ENCODE measurements around the gene LRRC2.
"Not testable (repeated sequence)": the region's sequence is repeated elsewhere in the genome, so short reads cannot be mapped to it uniquely, and the experiment has no call there.

LRRC2 gene

GRCh38 chr3:46497556-46498265, 68.4 kb downstream of the LRRC2 start, which contains the start of gene RTP3:
RTP3 (plus strand) TSS chr3:46497976; CDS start chr3:46498063, 87 bp downstream.
- H3K9ac ChIP-seq (ENCODE audit: low read depth, low read length), result no peak within 1 kb of the TSS
- H3K9me3 ChIP-seq (ENCODE audit: control insufficient read depth, insufficient read depth, low read length), result peaks cover 3% of the 10 kb centered on the region; the same call in 1 of the 2 replicates
- no peaks in the 10 kb centered on the region for H3K36me3 ChIP-seq (ENCODE audit: insufficient read depth, low read length)
- H3K4me1 ChIP-seq (ENCODE audit: insufficient read depth, low read length), result no peaks in the 10 kb centered on the region

GRCh38 chr3:46496746-46497555, 69.2 kb downstream of the LRRC2 start:
- Histone ChIP-seq H3K9me3 (ENCODE audit: control insufficient read depth, insufficient read depth, low read length) (peaks cover 4% of the 10 kb centered on the region; the same call in 1 of the 2 replicates), H3K36me3 (ENCODE audit: insufficient read depth, low read length) (no peaks in the 10 kb centered on the region), H3K4me1 (ENCODE audit: insufficient read depth, low read length) (no peaks in the 10 kb centered on the region), H3K9ac (ENCODE audit: low read depth, low read length) (no peak overlapping the region)

- no peaks in the 10 kb centered on the region for H3K36me3 ChIP-seq (ENCODE audit: insufficient read depth, low read length)
- H3K9me3 ChIP-seq (ENCODE audit: control insufficient read depth, insufficient read depth, low read length), result peaks cover 4% of the 10 kb centered on the region; the same call in 1 of the 2 replicates
- H3K4me1 ChIP-seq (ENCODE audit: insufficient read depth, low read length), result no peaks in the 10 kb centered on the region
- H3K9ac ChIP-seq (ENCODE audit: low read depth, low read length), result no peak overlapping the region
Measured at GRCh38 chr3:46495901-46496456, 70.1 kb downstream of the LRRC2 start.

- H3K4me1 ChIP-seq (ENCODE audit: insufficient read depth, low read length); H3K9me3 ChIP-seq (ENCODE audit: control insufficient read depth, insufficient read depth, low read length); H3K36me3 ChIP-seq (ENCODE audit: insufficient read depth, low read length); H3K9ac ChIP-seq (ENCODE audit: low read depth, low read length): not testable (repeated sequence)
Measured at GRCh38 chr3:46494491-46494890, 71.6 kb downstream of the LRRC2 start.

- H3K9ac ChIP-seq (ENCODE audit: low read depth, low read length), result no peak overlapping the region
- 0 out of 2 replicates have a peak, but pooled peaks cover 4% of the 10 kb centered on the region for H3K4me1 ChIP-seq (ENCODE audit: insufficient read depth, low read length)
- no peaks in the 10 kb centered on the region for H3K36me3 ChIP-seq (ENCODE audit: insufficient read depth, low read length)
- peaks cover 4% of the 10 kb centered on the region; the same call in 1 of the 2 replicates for H3K9me3 ChIP-seq (ENCODE audit: control insufficient read depth, insufficient read depth, low read length)
Measured at GRCh38 chr3:46492890-46493547, 73.1 kb downstream of the LRRC2 start.

GRCh38 chr3:46491089-46492070, 74.7 kb downstream of the LRRC2 start:
- Histone ChIP-seq H3K4me1 (ENCODE audit: insufficient read depth, low read length) (0 out of 2 replicates have a peak, but pooled peaks cover 4% of the 10 kb centered on the region), H3K9me3 (ENCODE audit: control insufficient read depth, insufficient read depth, low read length) (peaks cover 4% of the 10 kb centered on the region; the same call in 1 of the 2 replicates), H3K9ac (ENCODE audit: low read depth, low read length) (no peak overlapping the region), H3K36me3 (ENCODE audit: insufficient read depth, low read length) (no peaks in the 10 kb centered on the region)

GRCh38 chr3:46490338-46491084, 75.6 kb downstream of the LRRC2 start:
- Histone ChIP-seq H3K4me1 (ENCODE audit: insufficient read depth, low read length) (0 out of 2 replicates have a peak, but pooled peaks cover 4% of the 10 kb centered on the region), H3K9ac (ENCODE audit: low read depth, low read length) (no peak overlapping the region), H3K9me3 (ENCODE audit: control insufficient read depth, insufficient read depth, low read length) (peaks cover 4% of the 10 kb centered on the region; the same call in 1 of the 2 replicates), H3K36me3 (ENCODE audit: insufficient read depth, low read length) (no peaks in the 10 kb centered on the region)

- no peak overlapping the region for H3K9ac ChIP-seq (ENCODE audit: low read depth, low read length)
- peaks cover 4% of the 10 kb centered on the region; the same call in 1 of the 2 replicates for H3K9me3 ChIP-seq (ENCODE audit: control insufficient read depth, insufficient read depth, low read length)
- no peaks in the 10 kb centered on the region for H3K36me3 ChIP-seq (ENCODE audit: insufficient read depth, low read length)
- H3K4me1 ChIP-seq (ENCODE audit: insufficient read depth, low read length), result 0 out of 2 replicates have a peak, but pooled peaks cover 4% of the 10 kb centered on the region
Measured at GRCh38 chr3:46489875-46490274, 76.2 kb downstream of the LRRC2 start.

- Histone ChIP-seq H3K4me1 (ENCODE audit: insufficient read depth, low read length) (0 out of 2 replicates have a peak, but pooled peaks cover 4% of the 10 kb centered on the region), H3K36me3 (ENCODE audit: insufficient read depth, low read length) (no peaks in the 10 kb centered on the region), H3K9ac (ENCODE audit: low read depth, low read length) (no peak overlapping the region), H3K9me3 (ENCODE audit: control insufficient read depth, insufficient read depth, low read length) (peaks cover 4% of the 10 kb centered on the region; the same call in 1 of the 2 replicates)
Measured at GRCh38 chr3:46489381-46489780, 76.7 kb downstream of the LRRC2 start.

GRCh38 chr3:46488735-46489361, 77.3 kb downstream of the LRRC2 start:
- Histone ChIP-seq H3K4me1 (ENCODE audit: insufficient read depth, low read length) (0 out of 2 replicates have a peak, but pooled peaks cover 4% of the 10 kb centered on the region), H3K9ac (ENCODE audit: low read depth, low read length) (no peak overlapping the region), H3K9me3 (ENCODE audit: control insufficient read depth, insufficient read depth, low read length) (peaks cover 4% of the 10 kb centered on the region; the same call in 1 of the 2 replicates), H3K36me3 (ENCODE audit: insufficient read depth, low read length) (no peaks in the 10 kb centered on the region)

- Histone ChIP-seq H3K9me3 (ENCODE audit: control insufficient read depth, insufficient read depth, low read length) (no peaks in the 10 kb centered on the region), H3K36me3 (ENCODE audit: insufficient read depth, low read length) (no peaks in the 10 kb centered on the region), H3K9ac (ENCODE audit: low read depth, low read length) (no peak overlapping the region), H3K4me1 (ENCODE audit: insufficient read depth, low read length) (peaks cover 8% of the 10 kb centered on the region; the same call in 1 of the 2 replicates)
Measured at GRCh38 chr3:46485779-46486175, 80.3 kb downstream of the LRRC2 start.

All from ES-I3 (cell line).